H9 (cell line): Measurements from ENCODE around the gene OSBPL9. TPM values are rescaled to one million over a fixed set of nuclear protein-coding genes. Genes with fewer than 3 reads are reported as not detected.

Source experiments
- DNase-seq: peaks from one replicate; pipeline ENCODE4 v3.0.0-alpha.2; 2017
- H2AFZ ChIP-seq: one replicate; pipeline ENCODE4 v1.6.1; 2013; ENCODE audit warnings: mild to moderate bottlenecking, low read length, control low read depth, moderate library complexity
- H2AK5ac ChIP-seq: 2 replicates; pipeline ENCODE4 v1.6.1; 2013; ENCODE audit warnings: low read length, control low read depth, mixed read lengths; ENCODE audit not compliant: insufficient read length
- H2BK120ac ChIP-seq: one replicate; pipeline ENCODE4 v1.6.1; 2013; ENCODE audit warnings: low read depth, mild to moderate bottlenecking, low read length, control low read depth, inconsistent platforms; ENCODE audit not compliant: poor library complexity, severe bottlenecking
- H2BK12ac ChIP-seq: 2 replicates; pipeline ENCODE4 v1.6.1; 2013; ENCODE audit warnings: low read length, control low read depth, mixed read lengths, low read depth; ENCODE audit not compliant: insufficient read length
- H2BK15ac ChIP-seq: 2 replicates; pipeline ENCODE4 v1.6.1; 2013; ENCODE audit warnings: low read depth, low read length, control low read depth
- H2BK20ac ChIP-seq: one replicate; pipeline ENCODE4 v1.6.1; 2013; ENCODE audit warnings: low read depth, mild to moderate bottlenecking, low read length, control low read depth, inconsistent platforms; ENCODE audit not compliant: poor library complexity, severe bottlenecking
- H2BK5ac ChIP-seq: 2 replicates; pipeline ENCODE4 v1.6.1; 2013; ENCODE audit warnings: low read length, control low read depth, mixed read lengths; ENCODE audit not compliant: insufficient read length
- H3K14ac ChIP-seq: 2 replicates; pipeline ENCODE4 v1.6.1; 2013; ENCODE audit warnings: low read length, control low read depth; ENCODE audit not compliant: insufficient read depth
- H3K18ac ChIP-seq: 2 replicates; pipeline ENCODE4 v1.6.1; 2013; ENCODE audit warnings: low read depth, mild to moderate bottlenecking, mixed read lengths, low read length, control low read depth; ENCODE audit not compliant: insufficient read length
- H3K23ac ChIP-seq: 2 replicates; pipeline ENCODE4 v1.6.1; 2013; ENCODE audit warnings: low read length, control low read depth, mixed read lengths, low read depth; ENCODE audit not compliant: insufficient read length
- H3K23me2 ChIP-seq: 2 replicates; pipeline ENCODE4 v1.6.1; 2013; ENCODE audit warnings: low read depth, mild to moderate bottlenecking, mixed read lengths, low read length, control low read depth; ENCODE audit not compliant: insufficient read length, poor library complexity, severe bottlenecking
- H3K27ac ChIP-seq: 2 replicates; pipeline ENCODE4 v1.5.1; 2013; ENCODE audit warnings: low read length, control low read depth, mixed read lengths, low read depth; ENCODE audit not compliant: insufficient read length
- H3K27me3 ChIP-seq: 2 replicates; pipeline ENCODE4 v1.6.1; 2013; ENCODE audit warnings: low read length, control low read depth, inconsistent platforms; ENCODE audit not compliant: insufficient read depth
- H3K4ac ChIP-seq: 2 replicates; pipeline ENCODE4 v1.6.1; 2013; ENCODE audit warnings: low read depth, mild to moderate bottlenecking, control low read depth, inconsistent platforms, low read length, moderate library complexity
- H3K4me1 ChIP-seq: 2 replicates; pipeline ENCODE4 v1.6.1; 2013; ENCODE audit warnings: low read length, control low read depth, inconsistent platforms; ENCODE audit not compliant: insufficient read depth
- H3K4me2 ChIP-seq: 2 replicates; pipeline ENCODE4 v1.6.1; 2013; ENCODE audit warnings: low read length, control low read depth, mixed read lengths; ENCODE audit not compliant: insufficient read length, insufficient read depth
- H3K56ac ChIP-seq: 2 replicates; pipeline ENCODE4 v1.6.1; 2013; ENCODE audit warnings: low read depth, mild to moderate bottlenecking, mixed read lengths, low read length, control low read depth; ENCODE audit not compliant: insufficient read length
- H3K79me1 ChIP-seq: 2 replicates; pipeline ENCODE4 v1.6.1; 2013; ENCODE audit warnings: low read depth, mild to moderate bottlenecking, moderate library complexity, low read length, control low read depth, inconsistent platforms; ENCODE audit not compliant: insufficient read depth, poor library complexity, severe bottlenecking
- H3K79me2 ChIP-seq: 2 replicates; pipeline ENCODE4 v1.6.1; 2013; ENCODE audit warnings: low read length, control low read depth, inconsistent platforms; ENCODE audit not compliant: insufficient read depth
- H3K9ac ChIP-seq: 2 replicates; pipeline ENCODE4 v1.6.1; 2013; ENCODE audit warnings: low read length, control low read depth, mixed read lengths; ENCODE audit not compliant: insufficient read length; ENCODE audit errors: extremely low read depth
- H3K9me3 ChIP-seq: one replicate; pipeline ENCODE4 v1.6.1; 2013; ENCODE audit warnings: low read depth, low read length, inconsistent platforms; ENCODE audit not compliant: control insufficient read depth
- H3T11ph ChIP-seq: one replicate; pipeline ENCODE4 v1.6.1; 2013; ENCODE audit warnings: mild to moderate bottlenecking, low read length, control low read depth, inconsistent platforms
- H4K20me1 ChIP-seq: one replicate; pipeline ENCODE4 v1.6.1; 2013; ENCODE audit not compliant: control insufficient read depth, insufficient read length, insufficient read depth
- H4K5ac ChIP-seq: 2 replicates; pipeline ENCODE4 v1.6.1; 2013; ENCODE audit warnings: low read depth, mild to moderate bottlenecking, mixed read lengths, low read length, control low read depth; ENCODE audit not compliant: insufficient read length
- H4K8ac ChIP-seq: replicated peaks from 2 replicates; pipeline ENCODE4 v1.6.1; 2013; ENCODE audit warnings: low read length, control low read depth, mixed read lengths, low read depth; ENCODE audit not compliant: insufficient read length
- H4K91ac ChIP-seq: 2 replicates; pipeline ENCODE4 v1.6.1; 2013; ENCODE audit warnings: low read depth, mild to moderate bottlenecking, moderate library complexity, mixed read lengths, low read length, control low read depth; ENCODE audit not compliant: insufficient read length
- H3K27ac Mint-ChIP-seq, 3 experiments: 2 replicates in 2 of 3; 3 replicates in 1 of 3; pipeline ENCODE4 v1.8.0; 2020 to 2021; ENCODE audit warnings: mixed read lengths in 3 of 3, mild to moderate bottlenecking in 1 of 3, moderate library complexity in 1 of 3
- H3K27me3 Mint-ChIP-seq: 2 replicates; pipeline ENCODE4 v1.8.0; 2021; ENCODE audit warnings: low read depth, mild to moderate bottlenecking, moderate library complexity, mixed read lengths
- H3K36me3 Mint-ChIP-seq, 3 experiments: 2 replicates in 2 of 3; 3 replicates in 1 of 3; pipeline ENCODE4 v1.8.0; 2020 to 2021; ENCODE audit warnings: low read depth in 3 of 3, mixed read lengths in 3 of 3; ENCODE audit not compliant: insufficient read depth in 1 of 3
- H3K4me1 Mint-ChIP-seq, 2 experiments: 2 replicates each; pipeline ENCODE4 v1.8.0; 2020; ENCODE audit warnings: mixed read lengths in 2 of 2
- H3K4me3 Mint-ChIP-seq, 2 experiments: 2 replicates in 1 of 2; 3 replicates in 1 of 2; pipeline ENCODE4 v1.8.0; 2020 to 2021; ENCODE audit warnings: mild to moderate bottlenecking in 2 of 2, mixed read lengths in 2 of 2, moderate library complexity in 1 of 2
- H3K9me3 Mint-ChIP-seq, 2 experiments: 2 replicates in 1 of 2; 3 replicates in 1 of 2; pipeline ENCODE4 v1.8.0; 2020; ENCODE audit warnings: mild to moderate bottlenecking in 2 of 2, mixed read lengths in 2 of 2, moderate library complexity in 1 of 2
- CTCF ChIP-seq: fragments of 200-600 bp; sonication (generic); conservative IDR thresholded peaks from 3 replicates; pipeline ENCODE4 v1.8.0; 2021; ENCODE audit warnings: antibody characterized with exemption, mild to moderate bottlenecking
- WGBS: extraction: QIAGEN DNeasy Blood & Tissue Kit; methylation state at CpG from one replicate; pipeline ENCODE4 v1.1.7; 2013; ENCODE audit warnings: missing lambda C conversion rate, low lambda C conversion rate, mixed read lengths; ENCODE audit not compliant: insufficient read length; ENCODE audit errors: extremely low coverage; 5-methylcytosine and 5-hydroxymethylcytosine counted together
- total RNA-seq: library from RNA; stranded (reverse); gene quantifications from 2 replicates; pipeline ENCODE4 v1.2.1, GENCODE V29; 2021

Gene OSBPL9
- total RNA-seq, 1 experiment from 2014 or later = 76.7 TPM

- H2AK5ac ChIP-seq = no peak overlapping the region
- H4K91ac ChIP-seq = no peak overlapping the region
- WGBS = no CpG with 5 or more reads among the region's 6 CpGs
- H2BK5ac ChIP-seq = no peak overlapping the region
- Mint-ChIP-seq H3K27me3 (no peaks in the 10 kb centered on the region), H3K27ac (no peak overlapping the region), H3K4me3 (no peak overlapping the region), H3K36me3 (no peaks in the 10 kb centered on the region), H3K4me1 (peaks cover 4 to 5% of the 10 kb centered on the region in 2 experiments; a peak in 3 of 4 replicates), H3K9me3 (no peaks in the 10 kb centered on the region)
- H3K56ac ChIP-seq = no peak overlapping the region
- H3K4me1 ChIP-seq = no peaks in the 10 kb centered on the region
- DNase-seq = no peak
- H3K14ac ChIP-seq = no peak overlapping the region
- peaks cover 6% of the 10 kb centered on the region for H3K79me1 ChIP-seq
- H3K9ac ChIP-seq = no peak overlapping the region
- no peak overlapping the region for H3K4me2 ChIP-seq
- no peak overlapping the region for H4K5ac ChIP-seq
- no peaks in the 10 kb centered on the region for H3K23me2 ChIP-seq
- no peak overlapping the region for H2BK15ac ChIP-seq
- no peak overlapping the region for H4K8ac ChIP-seq
- no peak overlapping the region for H3K4ac ChIP-seq
- no peak overlapping the region for H3T11ph ChIP-seq
- H2BK120ac ChIP-seq = no peak overlapping the region
- no peaks in the 10 kb centered on the region for H3K9me3 ChIP-seq
- no peak overlapping the region for H3K18ac ChIP-seq
- no peak overlapping the region for H2AFZ ChIP-seq
- no peaks in the 10 kb centered on the region for H4K20me1 ChIP-seq
- H2BK20ac ChIP-seq = no peak overlapping the region
- H3K23ac ChIP-seq = no peak overlapping the region
- no peaks in the 10 kb centered on the region for H3K27me3 ChIP-seq
- H3K79me2 ChIP-seq = no peaks in the 10 kb centered on the region
- TF ChIP-seq CTCF = no peak
- no peak overlapping the region for H2BK12ac ChIP-seq
- no peak overlapping the region for H3K27ac ChIP-seq
Measured at GRCh38 chr1:51636764-51637522, 20.1 kb downstream of the OSBPL9 start.
